ENCODE results near the gene RSRC1.

DNA sequence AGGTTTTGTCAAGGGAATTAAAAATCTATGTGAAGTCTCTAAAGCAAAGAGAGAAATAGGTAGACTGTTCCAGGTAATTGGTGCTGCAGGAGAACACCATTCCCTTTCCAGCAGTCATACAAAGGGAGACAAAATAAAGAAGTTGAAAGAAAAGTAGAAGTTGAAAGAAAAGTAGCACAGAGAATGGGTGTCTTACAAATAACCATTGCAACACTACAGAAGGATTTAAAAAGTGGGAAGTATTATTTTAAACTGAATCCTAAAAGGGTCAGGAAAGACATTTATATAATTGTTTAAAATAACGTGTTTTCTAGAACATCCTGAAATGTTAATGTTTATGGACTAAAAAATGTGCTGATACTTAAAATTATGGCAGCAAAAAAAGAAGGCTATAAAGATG lies 223.8 kb downstream of the RSRC1 start:
- TF ChIP-seq CTCF (IDR thresholded peaks at IDR 0.05; ENCODE audit: poor library complexity): no peak
- TF ChIP-seq EZH2 (IDR thresholded peaks at IDR 0.05; ENCODE audit: borderline replicate concordance): no peak
- TF ChIP-seq EZH2phosphoT487 (IDR thresholded peaks at IDR 0.05; ENCODE audit: low read depth, severe bottlenecking, unreplicated experiment): no peak

All from hepatocyte (in vitro differentiated cells).